Forelimb muscle (tissue), 1 donor: ENCODE measurements around the gene PGBD5. TPM values are rescaled to one million over a fixed set of nuclear protein-coding genes. Genes with fewer than 3 reads are reported as not detected.

Experiments
- polyA plus RNA-seq: library from polyadenylated mRNA; unstranded; fragments of 120-200 nt; gene quantifications from one replicate; pipeline ENCODE4 v1.2.1, GENCODE V29; 2013; ENCODE audit not compliant: insufficient read length

PGBD5 gene
- polyA plus RNA-seq, 1 donor: 13.5 TPM

Other genes starting within 250 kb of the PGBD5 start
- gene COG2, start 216.1 kb upstream of the PGBD5 start, polyA plus RNA-seq: 21.2 TPM